ENCODE data around the gene EEPD1.

DNA sequence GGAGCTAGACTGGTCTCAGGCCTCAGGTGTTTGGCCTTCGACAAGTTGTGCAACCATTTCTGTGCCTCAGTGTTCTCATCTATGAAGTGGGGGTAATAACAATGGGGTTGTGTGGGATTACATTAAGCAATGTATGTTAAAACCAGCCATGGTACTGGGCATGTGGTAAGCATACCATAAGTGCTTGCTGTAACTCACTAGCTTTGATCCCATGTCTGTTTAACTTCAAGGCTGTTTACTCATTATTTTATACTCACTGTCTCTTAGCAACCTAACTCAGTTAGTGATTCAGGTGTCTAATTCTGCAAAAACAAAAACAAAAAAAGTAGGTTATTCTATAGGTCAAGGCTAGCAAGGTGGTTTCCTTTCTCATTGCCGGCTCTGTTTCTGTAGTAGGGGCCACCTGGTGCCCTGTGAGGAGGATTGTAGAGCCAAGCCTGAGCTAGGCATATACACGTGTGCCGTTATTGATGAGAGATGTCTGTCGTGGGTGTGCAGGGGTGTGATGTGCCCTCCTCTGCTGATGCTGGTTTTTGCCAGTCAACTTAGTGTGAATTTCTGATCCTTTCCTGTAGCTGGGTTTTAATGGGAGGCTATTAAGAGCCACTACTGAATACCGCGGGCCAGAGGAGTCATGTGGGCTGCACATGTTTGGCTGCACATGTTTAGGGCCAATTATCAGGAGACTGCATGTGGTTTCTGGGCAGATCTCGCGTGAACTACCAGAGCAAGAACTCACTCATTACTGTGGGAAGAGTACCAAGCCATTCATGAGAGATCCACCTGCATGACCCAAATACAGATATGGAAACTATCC, 56.2 kb downstream of the EEPD1 start:
- TF ChIP-seq, protein P1, sequence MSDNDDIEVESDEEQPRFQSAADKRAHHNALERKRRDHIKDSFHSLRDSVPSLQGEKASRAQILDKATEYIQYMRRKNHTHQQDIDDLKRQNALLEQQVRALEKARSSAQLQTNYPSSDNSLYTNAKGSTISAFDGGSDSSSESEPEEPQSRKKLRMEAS (CRISPR knock-in tag; IDR thresholded peaks at IDR 0.05), result no peak
- TF ChIP-seq ESRRA (CRISPR knock-in tag; IDR thresholded peaks at IDR 0.05; ENCODE audit: borderline replicate concordance) (no peak), SMAD3 (CRISPR knock-in tag; IDR thresholded peaks at IDR 0.05; ENCODE audit: borderline replicate concordance) (no peak), CREB1 (CRISPR knock-in tag; IDR thresholded peaks at IDR 0.05) (no peak), TCF7 (CRISPR knock-in tag; IDR thresholded peaks at IDR 0.05; ENCODE audit: low read depth) (no peak)
- TF ChIP-seq, protein P2, sequence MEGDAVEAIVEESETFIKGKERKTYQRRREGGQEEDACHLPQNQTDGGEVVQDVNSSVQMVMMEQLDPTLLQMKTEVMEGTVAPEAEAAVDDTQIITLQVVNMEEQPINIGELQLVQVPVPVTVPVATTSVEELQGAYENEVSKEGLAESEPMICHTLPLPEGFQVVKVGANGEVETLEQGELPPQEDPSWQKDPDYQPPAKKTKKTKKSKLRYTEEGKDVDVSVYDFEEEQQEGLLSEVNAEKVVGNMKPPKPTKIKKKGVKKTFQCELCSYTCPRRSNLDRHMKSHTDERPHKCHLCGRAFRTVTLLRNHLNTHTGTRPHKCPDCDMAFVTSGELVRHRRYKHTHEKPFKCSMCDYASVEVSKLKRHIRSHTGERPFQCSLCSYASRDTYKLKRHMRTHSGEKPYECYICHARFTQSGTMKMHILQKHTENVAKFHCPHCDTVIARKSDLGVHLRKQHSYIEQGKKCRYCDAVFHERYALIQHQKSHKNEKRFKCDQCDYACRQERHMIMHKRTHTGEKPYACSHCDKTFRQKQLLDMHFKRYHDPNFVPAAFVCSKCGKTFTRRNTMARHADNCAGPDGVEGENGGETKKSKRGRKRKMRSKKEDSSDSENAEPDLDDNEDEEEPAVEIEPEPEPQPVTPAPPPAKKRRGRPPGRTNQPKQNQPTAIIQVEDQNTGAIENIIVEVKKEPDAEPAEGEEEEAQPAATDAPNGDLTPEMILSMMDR (IDR thresholded peaks at IDR 0.05), result no peak
- TF ChIP-seq, protein P3, sequence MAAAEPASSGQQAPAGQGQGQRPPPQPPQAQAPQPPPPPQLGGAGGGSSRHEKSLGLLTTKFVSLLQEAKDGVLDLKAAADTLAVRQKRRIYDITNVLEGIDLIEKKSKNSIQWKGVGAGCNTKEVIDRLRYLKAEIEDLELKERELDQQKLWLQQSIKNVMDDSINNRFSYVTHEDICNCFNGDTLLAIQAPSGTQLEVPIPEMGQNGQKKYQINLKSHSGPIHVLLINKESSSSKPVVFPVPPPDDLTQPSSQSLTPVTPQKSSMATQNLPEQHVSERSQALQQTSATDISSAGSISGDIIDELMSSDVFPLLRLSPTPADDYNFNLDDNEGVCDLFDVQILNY (CRISPR knock-in tag; IDR thresholded peaks at IDR 0.05), result no peak
- TF ChIP-seq, protein P4, sequence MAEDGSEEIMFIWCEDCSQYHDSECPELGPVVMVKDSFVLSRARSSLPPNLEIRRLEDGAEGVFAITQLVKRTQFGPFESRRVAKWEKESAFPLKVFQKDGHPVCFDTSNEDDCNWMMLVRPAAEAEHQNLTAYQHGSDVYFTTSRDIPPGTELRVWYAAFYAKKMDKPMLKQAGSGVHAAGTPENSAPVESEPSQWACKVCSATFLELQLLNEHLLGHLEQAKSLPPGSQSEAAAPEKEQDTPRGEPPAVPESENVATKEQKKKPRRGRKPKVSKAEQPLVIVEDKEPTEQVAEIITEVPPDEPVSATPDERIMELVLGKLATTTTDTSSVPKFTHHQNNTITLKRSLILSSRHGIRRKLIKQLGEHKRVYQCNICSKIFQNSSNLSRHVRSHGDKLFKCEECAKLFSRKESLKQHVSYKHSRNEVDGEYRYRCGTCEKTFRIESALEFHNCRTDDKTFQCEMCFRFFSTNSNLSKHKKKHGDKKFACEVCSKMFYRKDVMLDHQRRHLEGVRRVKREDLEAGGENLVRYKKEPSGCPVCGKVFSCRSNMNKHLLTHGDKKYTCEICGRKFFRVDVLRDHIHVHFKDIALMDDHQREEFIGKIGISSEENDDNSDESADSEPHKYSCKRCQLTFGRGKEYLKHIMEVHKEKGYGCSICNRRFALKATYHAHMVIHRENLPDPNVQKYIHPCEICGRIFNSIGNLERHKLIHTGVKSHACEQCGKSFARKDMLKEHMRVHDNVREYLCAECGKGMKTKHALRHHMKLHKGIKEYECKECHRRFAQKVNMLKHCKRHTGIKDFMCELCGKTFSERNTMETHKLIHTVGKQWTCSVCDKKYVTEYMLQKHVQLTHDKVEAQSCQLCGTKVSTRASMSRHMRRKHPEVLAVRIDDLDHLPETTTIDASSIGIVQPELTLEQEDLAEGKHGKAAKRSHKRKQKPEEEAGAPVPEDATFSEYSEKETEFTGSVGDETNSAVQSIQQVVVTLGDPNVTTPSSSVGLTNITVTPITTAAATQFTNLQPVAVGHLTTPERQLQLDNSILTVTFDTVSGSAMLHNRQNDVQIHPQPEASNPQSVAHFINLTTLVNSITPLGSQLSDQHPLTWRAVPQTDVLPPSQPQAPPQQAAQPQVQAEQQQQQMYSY (CRISPR knock-in tag; IDR thresholded peaks at IDR 0.05), result no peak
- TF ChIP-seq, protein P5, sequence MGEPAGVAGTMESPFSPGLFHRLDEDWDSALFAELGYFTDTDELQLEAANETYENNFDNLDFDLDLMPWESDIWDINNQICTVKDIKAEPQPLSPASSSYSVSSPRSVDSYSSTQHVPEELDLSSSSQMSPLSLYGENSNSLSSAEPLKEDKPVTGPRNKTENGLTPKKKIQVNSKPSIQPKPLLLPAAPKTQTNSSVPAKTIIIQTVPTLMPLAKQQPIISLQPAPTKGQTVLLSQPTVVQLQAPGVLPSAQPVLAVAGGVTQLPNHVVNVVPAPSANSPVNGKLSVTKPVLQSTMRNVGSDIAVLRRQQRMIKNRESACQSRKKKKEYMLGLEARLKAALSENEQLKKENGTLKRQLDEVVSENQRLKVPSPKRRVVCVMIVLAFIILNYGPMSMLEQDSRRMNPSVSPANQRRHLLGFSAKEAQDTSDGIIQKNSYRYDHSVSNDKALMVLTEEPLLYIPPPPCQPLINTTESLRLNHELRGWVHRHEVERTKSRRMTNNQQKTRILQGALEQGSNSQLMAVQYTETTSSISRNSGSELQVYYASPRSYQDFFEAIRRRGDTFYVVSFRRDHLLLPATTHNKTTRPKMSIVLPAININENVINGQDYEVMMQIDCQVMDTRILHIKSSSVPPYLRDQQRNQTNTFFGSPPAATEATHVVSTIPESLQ (CRISPR knock-in tag; IDR thresholded peaks at IDR 0.05), result no peak
